Measurements from ENCODE around the gene FBXO5. TPM values are rescaled to one million over a fixed set of nuclear protein-coding genes. Genes with fewer than 3 reads are reported as not detected.
"Not testable (repeated sequence)": the region's sequence is repeated elsewhere in the genome, so short reads cannot be mapped to it uniquely, and the experiment has no call there.

Gene FBXO5
- total RNA-seq, 5 donors from 2014 or later (not counting 1 experiment from before 2014, with no cell fraction given): 4.4 to 9.3 (median 8.1) TPM

DNA sequence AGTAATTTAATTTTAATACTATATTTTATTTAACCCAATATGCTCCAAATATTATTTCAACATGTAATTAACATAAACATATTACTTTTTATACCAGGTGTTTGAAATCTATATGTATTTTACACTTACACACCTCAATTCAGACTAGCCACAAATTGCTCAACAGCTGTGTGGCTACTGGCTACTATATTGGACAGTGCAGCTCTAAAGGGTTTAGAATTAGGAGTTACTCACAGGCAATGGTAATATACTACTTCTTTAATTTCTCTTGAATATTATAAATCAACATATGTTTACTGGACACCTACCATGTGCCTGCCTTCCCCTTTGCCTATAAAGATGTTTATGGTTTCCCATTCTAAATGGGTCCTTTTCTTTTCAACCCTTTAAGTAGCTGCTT, 17.4 kb upstream of the FBXO5 start:
- Mint-ChIP-seq H3K27ac (peak overlapping the region; percentile 40 to 68), H3K9me3 (no peaks in the 10 kb centered on the region), H3K4me3 (peak overlapping the region; percentile 62 to 94 (median 62)), H3K27me3 (no peaks in the 10 kb centered on the region), H3K4me1 (peaks cover 70 to 76% (median 72%) of the 10 kb centered on the region in 3 donors), H3K36me3 (peaks cover 18% of the 10 kb centered on the region)
- H3K27ac ChIP-seq (ENCODE audit: low read length): no peak overlapping the region
- ChIA-PET POLR2A (interaction anchor here in 1 of 2 donors (0.6 kb wide), 1 partner anchor 19 kb away, joined by 4 read pairs; no protein-coding TSS in a partner anchor), CTCF (interaction anchor here in 1 of 2 donors (0.6 to 1.2 kb wide), 2 partner anchors 20 to 25 kb away, joined by 4 to 7 read pairs; no protein-coding TSS in a partner anchor)
- peaks cover 17 to 22% of the 10 kb centered on the region in 2 experiments for H3K4me1 ChIP-seq (ENCODE audit: control insufficient read depth in 1 of 2, extremely low read depth in 1 of 2, insufficient read depth in 2 of 2, low read length in 2 of 2)
- no peaks in the 10 kb centered on the region for H3K27me3 ChIP-seq (replicated peaks in 1 of 2; ENCODE audit: control insufficient read depth in 2 of 2, extremely low read depth in 1 of 2, insufficient read depth in 2 of 2, low read length in 1 of 2)
- no peaks in the 10 kb centered on the region for H3K9me3 ChIP-seq
- H3K4me3 ChIP-seq (ENCODE audit: control insufficient read depth in 1 of 2, extremely low read depth in 1 of 2, low read length in 1 of 2): no peak overlapping the region
- ATAC-seq (replicated peaks in 1 of 4) (no peak), DNase-seq (no peak)
- H3K36me3 ChIP-seq (ENCODE audit: control insufficient read depth in 2 of 2, extremely low read depth in 1 of 2, insufficient read depth in 1 of 2, low read length in 1 of 2): peaks cover 0 to 24% of the 10 kb centered on the region in 2 donors

DNA sequence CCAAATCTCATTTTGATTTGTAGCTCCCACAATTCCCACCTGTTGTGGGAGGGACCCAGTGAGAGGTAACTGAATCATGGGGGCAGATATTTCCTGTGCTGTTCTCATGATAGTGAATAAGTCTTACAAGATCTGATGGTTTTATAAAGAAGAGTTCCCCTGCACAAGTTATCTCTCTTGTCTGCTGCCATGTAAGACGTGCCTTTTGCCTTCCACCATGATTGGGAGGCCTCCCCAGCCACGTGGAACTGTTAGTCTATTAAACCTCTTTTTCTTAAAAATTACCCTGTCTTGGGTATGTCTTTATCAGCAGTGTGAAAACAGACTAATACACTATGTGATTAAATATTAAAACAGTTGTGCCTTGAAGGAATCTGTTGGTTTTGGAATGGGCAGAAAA, 16.7 kb upstream of the FBXO5 start:
- no CpG with 5 or more reads among the region's 2 CpGs for WGBS (ENCODE audit: insufficient coverage)
- DNase-seq; H3K27me3 ChIP-seq (replicated peaks in 1 of 2; ENCODE audit: control insufficient read depth in 2 of 2, extremely low read depth in 1 of 2, insufficient read depth in 2 of 2, low read length in 1 of 2); H3K9me3 Mint-ChIP-seq; H3K4me3 ChIP-seq (ENCODE audit: control insufficient read depth in 1 of 2, extremely low read depth in 1 of 2, low read length in 1 of 2); H3K9me3 ChIP-seq; ATAC-seq (replicated peaks in 1 of 4); H3K27ac ChIP-seq (ENCODE audit: low read length); POLR2A ChIA-PET; H3K27me3 Mint-ChIP-seq: not testable (repeated sequence)
- Mint-ChIP-seq H3K36me3 (peaks cover 18% of the 10 kb centered on the region), H3K4me1 (peaks cover 72 to 76% (median 74%) of the 10 kb centered on the region in 3 donors), H3K4me3 (peak overlapping the region in 2 of 3 donors; percentile 10), H3K27ac (peak overlapping the region; percentile 7 to 57)
- Histone ChIP-seq H3K36me3 (ENCODE audit: control insufficient read depth in 2 of 2, extremely low read depth in 1 of 2, insufficient read depth in 1 of 2, low read length in 1 of 2) (peaks cover 0 to 26% of the 10 kb centered on the region in 2 donors), H3K4me1 (ENCODE audit: control insufficient read depth in 1 of 2, extremely low read depth in 1 of 2, insufficient read depth in 2 of 2, low read length in 2 of 2) (peaks cover 17 to 22% of the 10 kb centered on the region in 2 experiments)
- CTCF ChIA-PET: interaction anchor here in 1 of 2 donors (1.2 kb wide), 1 partner anchor 20 kb away, joined by 4 read pairs; no protein-coding TSS in a partner anchor

DNA sequence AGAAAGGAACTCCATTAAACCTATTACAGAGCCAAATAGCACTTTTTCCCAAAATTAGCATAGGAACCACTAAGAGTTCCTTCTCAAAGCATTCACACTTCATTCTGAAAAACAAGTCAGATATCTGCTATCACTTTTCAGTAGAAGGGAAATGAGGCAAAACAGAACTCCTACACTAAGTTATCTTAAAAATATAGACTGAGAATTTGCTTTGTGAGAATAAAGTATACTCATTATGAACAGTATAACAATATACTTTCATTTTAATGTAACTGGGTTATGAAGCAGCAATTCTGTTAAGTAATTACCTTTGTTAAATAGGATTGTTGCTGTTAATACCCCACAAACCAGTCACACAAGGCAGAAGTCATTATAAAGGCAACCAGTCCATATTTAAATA, 11.0 kb upstream of the FBXO5 start:
- ChIA-PET POLR2A (no interaction called here), CTCF (no interaction called here)
- Histone ChIP-seq H3K27ac (ENCODE audit: low read length) (no peak overlapping the region), H3K27me3 (replicated peaks in 1 of 2; ENCODE audit: control insufficient read depth in 2 of 2, extremely low read depth in 1 of 2, insufficient read depth in 2 of 2, low read length in 1 of 2) (no peaks in the 10 kb centered on the region), H3K36me3 (ENCODE audit: control insufficient read depth in 2 of 2, extremely low read depth in 1 of 2, insufficient read depth in 1 of 2, low read length in 1 of 2) (peaks cover 0 to 42% of the 10 kb centered on the region in 2 donors), H3K4me3 (ENCODE audit: control insufficient read depth in 1 of 2, extremely low read depth in 1 of 2, low read length in 1 of 2) (no peak overlapping the region), H3K4me1 (ENCODE audit: control insufficient read depth in 1 of 2, extremely low read depth in 1 of 2, insufficient read depth in 2 of 2, low read length in 2 of 2) (no peaks in the 10 kb centered on the region), H3K9me3 (no peaks in the 10 kb centered on the region)
- Mint-ChIP-seq H3K4me1 (peaks cover 32 to 48% (median 39%) of the 10 kb centered on the region in 3 donors), H3K27me3 (no peaks in the 10 kb centered on the region), H3K27ac (peak overlapping the region; percentile 0 to 46), H3K36me3 (peaks cover 46% of the 10 kb centered on the region), H3K9me3 (no peaks in the 10 kb centered on the region), H3K4me3 (no peak overlapping the region)
- DNase-seq (no peak), ATAC-seq (replicated peaks in 1 of 4) (no peak)

DNA sequence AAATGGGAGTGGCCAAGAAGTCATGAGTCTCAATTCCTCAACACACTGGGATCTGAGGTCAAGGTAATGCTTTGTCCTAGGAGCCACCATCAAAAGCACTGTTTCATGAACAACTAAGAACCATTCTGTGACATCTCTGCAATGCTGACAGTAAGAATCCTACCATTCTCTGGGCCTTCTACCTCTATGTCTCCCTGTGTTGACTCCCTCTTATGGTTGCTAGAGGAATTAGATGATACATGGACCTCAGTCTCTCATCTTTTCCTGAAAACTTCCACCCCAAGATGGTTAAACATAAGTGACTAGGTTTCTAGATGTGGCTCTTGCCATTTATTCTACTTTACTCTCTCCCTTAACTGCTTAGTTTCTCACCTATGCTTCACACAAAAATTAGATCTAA, 10.6 kb upstream of the FBXO5 start:
- peaks cover 28 to 44% (median 38%) of the 10 kb centered on the region in 3 donors for H3K4me1 Mint-ChIP-seq
- no peak overlapping the region for H3K4me3 Mint-ChIP-seq
- Histone ChIP-seq H3K4me3 (ENCODE audit: control insufficient read depth in 1 of 2, extremely low read depth in 1 of 2, low read length in 1 of 2) (no peak overlapping the region), H3K9me3 (no peaks in the 10 kb centered on the region), H3K36me3 (ENCODE audit: control insufficient read depth in 2 of 2, extremely low read depth in 1 of 2, insufficient read depth in 1 of 2, low read length in 1 of 2) (peaks cover 0 to 42% of the 10 kb centered on the region in 2 donors), H3K4me1 (ENCODE audit: control insufficient read depth in 1 of 2, extremely low read depth in 1 of 2, insufficient read depth in 2 of 2, low read length in 2 of 2) (no peaks in the 10 kb centered on the region), H3K27me3 (replicated peaks in 1 of 2; ENCODE audit: control insufficient read depth in 2 of 2, extremely low read depth in 1 of 2, insufficient read depth in 2 of 2, low read length in 1 of 2) (no peaks in the 10 kb centered on the region), H3K27ac (ENCODE audit: low read length) (no peak overlapping the region)
- ChIA-PET CTCF (no interaction called here), POLR2A (no interaction called here)
- no peaks in the 10 kb centered on the region for H3K9me3 Mint-ChIP-seq
- H3K36me3 Mint-ChIP-seq: peaks cover 46% of the 10 kb centered on the region
- H3K27me3 Mint-ChIP-seq: no peaks in the 10 kb centered on the region
- peak overlapping the region; percentile 0 to 46 for H3K27ac Mint-ChIP-seq
- DNase-seq: no peak
- no peak for ATAC-seq (replicated peaks in 1 of 4)

DNA sequence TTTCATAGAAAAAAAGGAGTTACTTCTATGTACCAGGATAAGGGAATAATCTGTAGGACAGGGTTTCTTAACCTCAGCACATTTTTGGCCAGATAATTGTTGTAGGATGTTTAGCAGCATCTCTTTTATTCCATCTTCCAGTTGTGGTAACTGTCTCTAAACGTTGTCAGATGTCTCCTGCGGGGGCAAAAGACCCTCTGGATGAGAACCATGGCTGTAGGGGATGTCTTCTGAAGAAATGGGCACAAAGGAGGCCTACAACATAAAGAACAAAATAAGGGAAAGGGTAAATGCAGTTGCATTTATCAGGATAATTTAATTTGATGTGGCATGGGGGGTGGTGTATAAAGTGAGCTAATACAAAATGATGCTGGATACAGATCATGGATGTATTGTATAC, 4.1 kb upstream of the FBXO5 start:
- POLR2A ChIA-PET: no interaction called here
- CTCF ChIA-PET: no interaction called here
- H3K36me3 ChIP-seq (ENCODE audit: control insufficient read depth in 2 of 2, extremely low read depth in 1 of 2, insufficient read depth in 1 of 2, low read length in 1 of 2): peaks cover 0 to 6% of the 10 kb centered on the region in 2 donors
- H3K27ac ChIP-seq (ENCODE audit: low read length): no peak overlapping the region
- H3K27me3 ChIP-seq (replicated peaks in 1 of 2; ENCODE audit: control insufficient read depth in 2 of 2, extremely low read depth in 1 of 2, insufficient read depth in 2 of 2, low read length in 1 of 2): peaks cover 0 to 3% of the 10 kb centered on the region in 2 experiments
- no peaks in the 10 kb centered on the region for H3K9me3 ChIP-seq
- no peak overlapping the region for H3K4me3 ChIP-seq (ENCODE audit: control insufficient read depth in 1 of 2, extremely low read depth in 1 of 2, low read length in 1 of 2)
- DNase-seq (no peak), ATAC-seq (replicated peaks in 1 of 4) (no peak)
- Mint-ChIP-seq H3K4me1 (peaks cover 26 to 35% (median 30%) of the 10 kb centered on the region in 3 donors), H3K27ac (peak overlapping the region; percentile 4 to 50), H3K4me3 (no peak overlapping the region), H3K9me3 (no peaks in the 10 kb centered on the region), H3K27me3 (no peaks in the 10 kb centered on the region), H3K36me3 (peaks cover 16% of the 10 kb centered on the region)
- H3K4me1 ChIP-seq (ENCODE audit: control insufficient read depth in 1 of 2, extremely low read depth in 1 of 2, insufficient read depth in 2 of 2, low read length in 2 of 2): peaks cover 12 to 30% of the 10 kb centered on the region in 2 experiments
- WGBS (ENCODE audit: insufficient coverage): no CpG with 5 or more reads among the region's 2 CpGs

DNA sequence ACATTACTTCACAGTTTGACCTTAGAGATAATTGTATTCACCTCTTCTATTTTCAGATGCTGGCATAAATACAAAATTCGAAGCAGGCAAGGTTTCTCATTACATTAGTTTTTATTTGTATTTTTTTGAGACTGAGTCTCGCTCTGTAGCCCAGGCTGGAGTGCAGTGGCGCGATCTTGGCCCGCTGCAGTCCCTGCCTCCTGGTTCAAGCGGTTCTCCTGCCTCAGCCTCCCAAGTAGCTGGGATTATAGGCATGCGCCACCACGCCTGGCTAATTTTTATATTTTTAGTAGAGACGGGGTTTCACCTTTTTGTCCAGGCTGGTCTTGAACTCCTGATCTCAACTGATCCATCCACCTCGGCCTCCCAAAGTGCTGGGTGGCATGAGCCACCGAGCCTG, 2.5 kb upstream of the FBXO5 start:
- Histone ChIP-seq H3K27ac (ENCODE audit: low read length) (peak overlapping the region; percentile 30), H3K4me1 (ENCODE audit: control insufficient read depth in 1 of 2, extremely low read depth in 1 of 2, insufficient read depth in 2 of 2, low read length in 2 of 2) (peaks cover 14 to 31% of the 10 kb centered on the region in 2 experiments)
- not testable (repeated sequence) for H3K36me3 ChIP-seq (ENCODE audit: control insufficient read depth in 2 of 2, extremely low read depth in 1 of 2, insufficient read depth in 1 of 2, low read length in 1 of 2); ATAC-seq (replicated peaks in 1 of 4); H3K27me3 Mint-ChIP-seq; H3K27me3 ChIP-seq (replicated peaks in 1 of 2; ENCODE audit: control insufficient read depth in 2 of 2, extremely low read depth in 1 of 2, insufficient read depth in 2 of 2, low read length in 1 of 2); DNase-seq; H3K4me3 ChIP-seq (ENCODE audit: control insufficient read depth in 1 of 2, extremely low read depth in 1 of 2, low read length in 1 of 2); H3K9me3 ChIP-seq; H3K9me3 Mint-ChIP-seq
- peak overlapping the region in 2 of 3 donors; percentile 11 to 93 for H3K4me3 Mint-ChIP-seq
- peaks cover 10% of the 10 kb centered on the region for H3K36me3 Mint-ChIP-seq
- WGBS (ENCODE audit: insufficient coverage): 93% methylated on average over 5 of the region's 11 CpGs
- H3K27ac Mint-ChIP-seq: peak overlapping the region; percentile 8 to 19
- POLR2A ChIA-PET: interaction anchor here (0.7 to 0.8 kb wide), 2 partner anchors 18 to 36 kb away, joined by 3 read pairs; no protein-coding TSS in a partner anchor
- H3K4me1 Mint-ChIP-seq: peaks cover 38 to 49% (median 45%) of the 10 kb centered on the region in 3 donors
- CTCF ChIA-PET: interaction anchor here in 1 of 2 donors (0.6 kb wide), 1 partner anchor 38 kb away, joined by 3 read pairs; no protein-coding TSS in a partner anchor
